PC-9 (cell line): ENCODE results near the gene GMCL2.

Experiments used
- EZH2 ChIP-seq: fragments of 200-600 bp; sonication (generic); IDR thresholded peaks from 2 replicates; pipeline ENCODE4 v1.8.0; 2017; ENCODE audit warnings: antibody characterized with exemption, low read depth
- TF ChIP-seq, protein P1 (sequence below): fragments of 200-600 bp; sonication (generic); conservative IDR thresholded peaks from 2 replicates; pipeline ENCODE4 v1.6.1; 2017; ENCODE audit warnings: mixed run types, antibody characterized with exemption, mild to moderate bottlenecking, moderate library complexity

DNA sequence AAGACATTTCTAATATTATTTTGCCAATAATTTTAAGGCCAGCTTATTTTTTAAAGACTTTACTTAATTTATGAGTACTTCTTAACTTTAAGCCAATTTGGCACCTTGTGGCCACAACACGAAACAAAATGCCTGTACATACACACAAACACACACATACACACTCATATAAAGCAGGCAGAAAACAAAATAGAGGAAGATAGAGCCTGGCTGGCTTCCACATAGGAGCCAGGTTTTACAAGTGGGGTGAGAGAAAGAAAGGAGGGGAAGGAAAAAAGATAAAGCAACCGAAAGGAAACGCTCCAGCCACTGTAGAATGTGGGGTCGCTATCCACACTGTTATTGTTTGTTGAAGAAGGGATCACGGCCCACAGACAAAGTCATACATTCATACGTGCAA is 10.4 kb downstream of the GMCL2 start:
- TF ChIP-seq, protein P1, sequence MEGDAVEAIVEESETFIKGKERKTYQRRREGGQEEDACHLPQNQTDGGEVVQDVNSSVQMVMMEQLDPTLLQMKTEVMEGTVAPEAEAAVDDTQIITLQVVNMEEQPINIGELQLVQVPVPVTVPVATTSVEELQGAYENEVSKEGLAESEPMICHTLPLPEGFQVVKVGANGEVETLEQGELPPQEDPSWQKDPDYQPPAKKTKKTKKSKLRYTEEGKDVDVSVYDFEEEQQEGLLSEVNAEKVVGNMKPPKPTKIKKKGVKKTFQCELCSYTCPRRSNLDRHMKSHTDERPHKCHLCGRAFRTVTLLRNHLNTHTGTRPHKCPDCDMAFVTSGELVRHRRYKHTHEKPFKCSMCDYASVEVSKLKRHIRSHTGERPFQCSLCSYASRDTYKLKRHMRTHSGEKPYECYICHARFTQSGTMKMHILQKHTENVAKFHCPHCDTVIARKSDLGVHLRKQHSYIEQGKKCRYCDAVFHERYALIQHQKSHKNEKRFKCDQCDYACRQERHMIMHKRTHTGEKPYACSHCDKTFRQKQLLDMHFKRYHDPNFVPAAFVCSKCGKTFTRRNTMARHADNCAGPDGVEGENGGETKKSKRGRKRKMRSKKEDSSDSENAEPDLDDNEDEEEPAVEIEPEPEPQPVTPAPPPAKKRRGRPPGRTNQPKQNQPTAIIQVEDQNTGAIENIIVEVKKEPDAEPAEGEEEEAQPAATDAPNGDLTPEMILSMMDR = no peak
- no peak for TF ChIP-seq EZH2
